ENCODE data around the gene BEND7. TPM values are rescaled to one million over a fixed set of nuclear protein-coding genes. Genes with fewer than 3 reads are reported as not detected.

Gene BEND7
- total and polyA plus RNA-seq, 2 donors (not counting 3 experiments of a cell fraction or from before 2014, with no cell fraction given) = 7.3 to 31.7 TPM

DNA sequence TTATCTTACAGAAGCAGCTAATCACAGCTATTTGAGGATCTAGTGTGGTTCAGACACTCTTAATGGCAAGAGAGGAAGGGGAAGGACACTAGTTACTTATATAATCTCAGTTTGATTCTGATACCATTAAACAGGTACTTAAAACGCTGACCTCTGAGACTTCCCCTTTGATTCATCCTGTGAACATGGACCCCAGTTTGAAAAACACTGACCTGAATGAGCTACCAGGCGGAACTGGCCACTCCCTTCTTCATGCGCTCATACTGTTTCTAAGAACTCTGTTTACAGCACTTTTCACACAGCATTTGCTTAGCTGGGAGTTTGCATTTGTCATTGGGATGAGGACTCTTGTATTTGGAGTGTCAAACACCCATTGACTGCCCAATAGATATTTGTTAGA, 45.7 kb downstream of the BEND7 start:
- TF ChIP-seq, protein P1, sequence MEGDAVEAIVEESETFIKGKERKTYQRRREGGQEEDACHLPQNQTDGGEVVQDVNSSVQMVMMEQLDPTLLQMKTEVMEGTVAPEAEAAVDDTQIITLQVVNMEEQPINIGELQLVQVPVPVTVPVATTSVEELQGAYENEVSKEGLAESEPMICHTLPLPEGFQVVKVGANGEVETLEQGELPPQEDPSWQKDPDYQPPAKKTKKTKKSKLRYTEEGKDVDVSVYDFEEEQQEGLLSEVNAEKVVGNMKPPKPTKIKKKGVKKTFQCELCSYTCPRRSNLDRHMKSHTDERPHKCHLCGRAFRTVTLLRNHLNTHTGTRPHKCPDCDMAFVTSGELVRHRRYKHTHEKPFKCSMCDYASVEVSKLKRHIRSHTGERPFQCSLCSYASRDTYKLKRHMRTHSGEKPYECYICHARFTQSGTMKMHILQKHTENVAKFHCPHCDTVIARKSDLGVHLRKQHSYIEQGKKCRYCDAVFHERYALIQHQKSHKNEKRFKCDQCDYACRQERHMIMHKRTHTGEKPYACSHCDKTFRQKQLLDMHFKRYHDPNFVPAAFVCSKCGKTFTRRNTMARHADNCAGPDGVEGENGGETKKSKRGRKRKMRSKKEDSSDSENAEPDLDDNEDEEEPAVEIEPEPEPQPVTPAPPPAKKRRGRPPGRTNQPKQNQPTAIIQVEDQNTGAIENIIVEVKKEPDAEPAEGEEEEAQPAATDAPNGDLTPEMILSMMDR (IDR thresholded peaks at IDR 0.05; ENCODE audit: extremely low read depth in 1 of 2, insufficient read depth in 1 of 2, low read depth in 1 of 2, low read length in 2 of 2) = no peak
- TF ChIP-seq EZH2 (IDR thresholded peaks at IDR 0.05; ENCODE audit: borderline replicate concordance, low read depth, low read length, severe bottlenecking) = no peak
- H3K9me1 ChIP-seq (replicated peaks; ENCODE audit: control insufficient read depth, extremely low read depth, insufficient read depth, low read length) = no peaks in the 10 kb centered on the region

DNA sequence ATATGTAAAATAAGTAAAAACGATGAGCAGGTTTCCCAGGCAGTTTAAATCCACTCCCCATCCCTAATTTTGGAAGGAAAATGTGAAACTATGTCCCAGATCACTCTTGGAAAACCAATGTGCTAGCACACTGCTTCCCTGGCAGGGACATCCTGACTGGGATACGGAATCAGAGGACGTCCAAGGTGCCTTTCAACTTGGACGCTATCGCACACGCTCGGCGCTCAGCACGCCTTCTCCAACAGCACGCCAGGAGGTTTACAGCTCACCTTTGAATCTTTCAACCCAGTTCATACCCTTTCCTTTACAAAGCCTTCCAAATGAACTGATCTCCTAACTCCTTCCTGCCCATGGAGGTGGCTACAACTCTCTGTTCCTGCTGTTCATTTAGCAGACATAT, 47.1 kb downstream of the BEND7 start:
- intact Hi-C loops (cut with micrococcal nuclease) (no loop called here), dilution Hi-C loops (cut with MboI; ENCODE audit: extremely low pct_ligation_motif_present, low sequenced_read_pairs) (no loop called here)
- Histone ChIP-seq H3K4me1 (ENCODE audit: control insufficient read depth, extremely low read depth, insufficient read depth, low read length) (no peaks in the 10 kb centered on the region), H3K79me2 (ENCODE audit: control insufficient read depth, insufficient read depth, low read length) (no peaks in the 10 kb centered on the region), H3K9me3 (replicated peaks; ENCODE audit: control insufficient read depth, insufficient read depth, low read length) (no peaks in the 10 kb centered on the region), H4K20me1 (replicated peaks; ENCODE audit: control insufficient read depth, extremely low read depth, insufficient read depth, low read length) (no peaks in the 10 kb centered on the region), H3K27me3 (ENCODE audit: control insufficient read depth in 2 of 2, insufficient read depth in 2 of 2, low read length in 2 of 2) (no peaks in the 10 kb centered on the region), H3K9ac (replicated peaks; ENCODE audit: extremely low read depth, insufficient read depth, low read length) (no peak overlapping the region), H3K27ac (ENCODE audit: insufficient read depth, low read depth, low read length) (no peak overlapping the region), H3K4me2 (ENCODE audit: insufficient read depth, low read length) (no peak overlapping the region), H3K4me3 (replicated peaks in 1 of 3; ENCODE audit: insufficient read depth in 1 of 3, low read depth in 1 of 3, low read length in 3 of 3) (no peak overlapping the region), H2AFZ (ENCODE audit: low read depth, low read length) (no peak overlapping the region), H3K9me1 (replicated peaks; ENCODE audit: control insufficient read depth, extremely low read depth, insufficient read depth, low read length) (no peaks in the 10 kb centered on the region), H3K36me3 (ENCODE audit: control insufficient read depth in 2 of 2, extremely low read depth in 1 of 2, insufficient read depth in 2 of 2, low read length in 2 of 2) (peaks cover 3 to 6% of the 10 kb centered on the region in 2 experiments)
- FAIRE-seq = no peak
- ChIA-PET CTCF (interaction anchor here (1.0 kb wide), 1 partner anchor 15 kb away, joined by 3 read pairs; no protein-coding TSS in a partner anchor), POLR2A (no interaction called here)
- DNase-seq (ENCODE audit: low read depth, low spot score) = no peak
- TF ChIP-seq FOS (IDR thresholded peaks at IDR 0.05; ENCODE audit: borderline replicate concordance, insufficient read depth, low read length) (no peak), GATA2 (IDR thresholded peaks at IDR 0.05; ENCODE audit: insufficient read depth, insufficient read length, low read depth, low read length) (no peak), MYC (IDR thresholded peaks at IDR 0.05; ENCODE audit: low read depth, low read length) (no peak), POLR2AphosphoS5 (IDR thresholded peaks at IDR 0.05; ENCODE audit: insufficient read depth, low read depth, low read length) (no peak), POLR2A (IDR thresholded peaks at IDR 0.05; ENCODE audit: low read depth, low read length) (no peak), JUN (IDR thresholded peaks at IDR 0.05; ENCODE audit: borderline replicate concordance, insufficient read depth, insufficient read length, low read depth) (no peak), EZH2 (IDR thresholded peaks at IDR 0.05; ENCODE audit: borderline replicate concordance, low read depth, low read length, severe bottlenecking) (no peak)
- TF ChIP-seq, protein P1 (IDR thresholded peaks at IDR 0.05; ENCODE audit: extremely low read depth in 1 of 2, insufficient read depth in 1 of 2, low read depth in 1 of 2, low read length in 2 of 2) = no peak
- TF ChIP-seq, protein P2, sequence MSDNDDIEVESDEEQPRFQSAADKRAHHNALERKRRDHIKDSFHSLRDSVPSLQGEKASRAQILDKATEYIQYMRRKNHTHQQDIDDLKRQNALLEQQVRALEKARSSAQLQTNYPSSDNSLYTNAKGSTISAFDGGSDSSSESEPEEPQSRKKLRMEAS (IDR thresholded peaks at IDR 0.05; ENCODE audit: insufficient read depth, insufficient read length) = no peak
- BruUV-seq (replicated peaks) = no TSS peak

More for the DNA sequence above, 45.7 kb downstream of the BEND7 start:
- POLR2A ChIA-PET = no interaction called here
- Histone ChIP-seq H3K27me3 (ENCODE audit: control insufficient read depth in 2 of 2, insufficient read depth in 2 of 2, low read length in 2 of 2) (no peaks in the 10 kb centered on the region), H3K4me2 (ENCODE audit: insufficient read depth, low read length) (no peak overlapping the region), H3K9ac (replicated peaks; ENCODE audit: extremely low read depth, insufficient read depth, low read length) (no peak overlapping the region), H2AFZ (ENCODE audit: low read depth, low read length) (no peak overlapping the region), H3K79me2 (ENCODE audit: control insufficient read depth, insufficient read depth, low read length) (no peaks in the 10 kb centered on the region), H3K4me1 (ENCODE audit: control insufficient read depth, extremely low read depth, insufficient read depth, low read length) (no peaks in the 10 kb centered on the region), H3K9me3 (replicated peaks; ENCODE audit: control insufficient read depth, insufficient read depth, low read length) (no peaks in the 10 kb centered on the region), H3K4me3 (replicated peaks in 1 of 3; ENCODE audit: insufficient read depth in 1 of 3, low read depth in 1 of 3, low read length in 3 of 3) (no peak overlapping the region), H3K27ac (ENCODE audit: insufficient read depth, low read depth, low read length) (no peak overlapping the region), H3K36me3 (ENCODE audit: control insufficient read depth in 2 of 2, extremely low read depth in 1 of 2, insufficient read depth in 2 of 2, low read length in 2 of 2) (peaks cover 3 to 6% of the 10 kb centered on the region in 2 experiments), H4K20me1 (replicated peaks; ENCODE audit: control insufficient read depth, extremely low read depth, insufficient read depth, low read length) (no peaks in the 10 kb centered on the region)
- no TSS peak for BruUV-seq (replicated peaks)
- CTCF ChIA-PET = interaction anchor here (1.0 to 2.8 kb wide), 3 partner anchors 14 to 104 kb away, joined by 3 to 12 read pairs (median 4); partner anchors contain the start of gene PRPF18
- FAIRE-seq = no peak
- DNase-seq (ENCODE audit: low read depth, low spot score) = no peak
- dilution Hi-C loops (cut with MboI; ENCODE audit: extremely low pct_ligation_motif_present, low sequenced_read_pairs) = no loop called here
- intact Hi-C loops (cut with micrococcal nuclease) = no loop called here
